Common myeloid progenitor, CD34-positive (primary cell): ENCODE measurements around the gene STPG4.

Experiments
- CTCF ChIA-PET: fragments of 350-600 bp; sonication (Branson Sonifier 250); formaldehyde crosslinking; loops from one replicate; lab custom pipeline; 2021; ENCODE audit warnings: antibody characterized with exemption; lab: Charles Lee
- POLR2A ChIA-PET: fragments of 350-600 bp; sonication (Branson Sonifier 250); formaldehyde crosslinking; loops from one replicate; lab custom pipeline; 2021; ENCODE audit warnings: antibody characterized with exemption; lab: Charles Lee
- DNase-seq, 3 donors: peaks; one replicate each; pipeline versions ENCODE4 v3.0.0 to v3.0.0-alpha.2; 2013
- H3K27ac ChIP-seq, 2 experiments: 1 replicate in 1 of 2; 2 replicates in 1 of 2; pipeline ENCODE4 v1.7.0; 2013; ENCODE audit warnings: inconsistent platforms in 2 of 2, low read length in 2 of 2, mild to moderate bottlenecking in 2 of 2, low read depth in 1 of 2, moderate library complexity in 1 of 2; ENCODE audit not compliant: severe bottlenecking in 2 of 2, insufficient read depth in 1 of 2, poor library complexity in 1 of 2
- H3K27me3 ChIP-seq, 5 experiments: replicated peaks in 2 of 5; 1 replicate in 3 of 5; 2 replicates in 2 of 5; pipeline versions ENCODE4 v1.6.1 to v1.7.0; 2013; ENCODE audit warnings: low read length in 4 of 5, mild to moderate bottlenecking in 2 of 5, moderate library complexity in 2 of 5, inconsistent platforms in 1 of 5; ENCODE audit not compliant: insufficient read depth in 5 of 5, control insufficient read depth in 4 of 5
- H3K36me3 ChIP-seq, 4 experiments: 1 replicate in 2 of 4; 2 replicates in 2 of 4; pipeline versions ENCODE4 v1.6.1 to v1.7.0; 2013; ENCODE audit warnings: low read length in 3 of 4, control low read depth in 1 of 4, mild to moderate bottlenecking in 1 of 4; ENCODE audit not compliant: control insufficient read depth in 4 of 4, insufficient read depth in 4 of 4
- H3K4me1 ChIP-seq, 4 experiments: 1 replicate in 3 of 4; 2 replicates in 1 of 4; pipeline versions ENCODE4 v1.6.1 to v1.7.1; 2013; ENCODE audit warnings: low read length in 3 of 4, mild to moderate bottlenecking in 3 of 4, control low read depth in 1 of 4, inconsistent platforms in 1 of 4, moderate library complexity in 1 of 4; ENCODE audit not compliant: control insufficient read depth in 4 of 4, insufficient read depth in 4 of 4; ENCODE audit errors: control extremely low read depth in 1 of 4
- H3K4me3 ChIP-seq, 7 experiments: 1 replicate in 4 of 7; 2 replicates in 3 of 7; pipeline versions ENCODE4 v1.5.1 to v1.7.0; 2013; ENCODE audit warnings: mild to moderate bottlenecking in 7 of 7, low read length in 6 of 7, moderate library complexity in 6 of 7, inconsistent platforms in 2 of 7, low read depth in 2 of 7, control low read depth in 1 of 7; ENCODE audit not compliant: insufficient read depth in 4 of 7, control insufficient read depth in 1 of 7; ENCODE audit errors: extremely low read depth in 1 of 7
- H3K9me3 ChIP-seq, 5 experiments: 1 replicate in 4 of 5; 2 replicates in 1 of 5; pipeline versions ENCODE4 v1.6.1 to v1.7.1; 2013; ENCODE audit warnings: low read length in 4 of 5, mild to moderate bottlenecking in 2 of 5, inconsistent platforms in 1 of 5, low read depth in 1 of 5, moderate library complexity in 1 of 5; ENCODE audit not compliant: control insufficient read depth in 4 of 5, insufficient read depth in 2 of 5; ENCODE audit errors: control extremely low read depth in 1 of 5
- WGBS: methylation state at CpG from one replicate; pipeline ENCODE4 v1.1.5; 2013; ENCODE audit not compliant: insufficient coverage; 5-methylcytosine and 5-hydroxymethylcytosine counted together

Gene STPG4

GRCh38 chr2:47056868-47057686 lies 98.0 kb downstream of the STPG4 start:
- H3K4me3 ChIP-seq, result peak overlapping the region in 2 of 7 experiments; percentile 21 to 22
- H3K9me3 ChIP-seq, result no peaks in the 10 kb centered on the region
- WGBS, result 67% methylated on average over 10 of the region's 15 CpGs
- peaks cover 11 to 57% (median 26%) of the 10 kb centered on the region in 4 experiments for H3K36me3 ChIP-seq
- ChIA-PET CTCF (interaction anchor here (0.6 to 2.5 kb wide), 4 partner anchors 11 to 52 kb away, joined by 3 to 11 read pairs (median 3); no protein-coding TSS in a partner anchor), POLR2A (no interaction called here)
- peaks cover 7 to 44% (median 36%) of the 10 kb centered on the region in 4 experiments for H3K4me1 ChIP-seq
- peak overlapping the region in 1 of 2 experiments; percentile 72 for H3K27ac ChIP-seq
- no peaks in the 10 kb centered on the region for H3K27me3 ChIP-seq
- DNase-seq, result peak; percentile 32 to 80 (median 74)

- no peaks in the 10 kb centered on the region for H3K27me3 ChIP-seq
- POLR2A ChIA-PET, result no interaction called here
- peaks cover 8 to 57% (median 29%) of the 10 kb centered on the region in 4 experiments for H3K36me3 ChIP-seq
- H3K4me3 ChIP-seq, result no peak overlapping the region
- H3K4me1 ChIP-seq, result peaks cover 7 to 44% (median 36%) of the 10 kb centered on the region in 4 experiments
- no peaks in the 10 kb centered on the region for H3K9me3 ChIP-seq
- DNase-seq, result no peak
- CTCF ChIA-PET, result interaction anchor here (0.7 kb wide), 1 partner anchor 16 kb away, joined by 3 read pairs; no protein-coding TSS in a partner anchor
- no peak overlapping the region for H3K27ac ChIP-seq
- WGBS, result 94% methylated on average over 5 of the region's 5 CpGs
Measured at GRCh38 chr2:47056374-47056773, 98.7 kb downstream of the STPG4 start.

GRCh38 chr2:47054868-47055267 lies 100.2 kb downstream of the STPG4 start:
- Histone ChIP-seq H3K4me3 (no peak overlapping the region), H3K36me3 (peaks cover 6 to 61% (median 30%) of the 10 kb centered on the region in 4 experiments), H3K4me1 (peaks cover 7 to 44% (median 36%) of the 10 kb centered on the region in 4 experiments), H3K27ac (no peak overlapping the region), H3K27me3 (no peaks in the 10 kb centered on the region), H3K9me3 (no peaks in the 10 kb centered on the region)
- DNase-seq, result no peak
- ChIA-PET POLR2A (no interaction called here), CTCF (no interaction called here)
- 100% methylated on average over 3 of the region's 4 CpGs for WGBS

GRCh38 chr2:47054036-47054555 lies 101.0 kb downstream of the STPG4 start:
- Histone ChIP-seq H3K36me3 (peaks cover 6 to 63% (median 35%) of the 10 kb centered on the region in 4 experiments), H3K4me3 (no peak overlapping the region), H3K27ac (no peak overlapping the region), H3K4me1 (peaks cover 7 to 38% (median 36%) of the 10 kb centered on the region in 4 experiments), H3K27me3 (no peaks in the 10 kb centered on the region), H3K9me3 (no peaks in the 10 kb centered on the region)
- ChIA-PET CTCF (no interaction called here), POLR2A (no interaction called here)
- no peak for DNase-seq
- 93% methylated on average over 6 of the region's 7 CpGs for WGBS

GRCh38 chr2:47052847-47053246 lies 102.3 kb downstream of the STPG4 start:
- Histone ChIP-seq H3K27me3 (no peaks in the 10 kb centered on the region), H3K36me3 (peaks cover 10 to 73% (median 41%) of the 10 kb centered on the region in 4 experiments), H3K27ac (no peak overlapping the region), H3K9me3 (no peaks in the 10 kb centered on the region), H3K4me3 (no peak overlapping the region), H3K4me1 (peaks cover 3 to 28% (median 25%) of the 10 kb centered on the region in 4 experiments)
- ChIA-PET POLR2A (no interaction called here), CTCF (interaction anchor here (1.5 kb wide), 1 partner anchor 14 kb away, joined by 4 read pairs; no protein-coding TSS in a partner anchor)
- no peak for DNase-seq
- 100% methylated on average over 3 of the region's 7 CpGs for WGBS

GRCh38 chr2:47051562-47051961 lies 103.5 kb downstream of the STPG4 start:
- DNase-seq, result no peak
- Histone ChIP-seq H3K9me3 (no peaks in the 10 kb centered on the region), H3K36me3 (peaks cover 13 to 86% (median 50%) of the 10 kb centered on the region in 4 experiments), H3K4me3 (no peak overlapping the region), H3K4me1 (peaks cover 0 to 15% (median 13%) of the 10 kb centered on the region in 4 experiments), H3K27ac (no peak overlapping the region), H3K27me3 (no peaks in the 10 kb centered on the region)
- ChIA-PET CTCF (no interaction called here), POLR2A (no interaction called here)
- WGBS, result 98% methylated on average over 10 of the region's 12 CpGs

- Histone ChIP-seq H3K4me1 (peaks cover 0 to 7% (median 5%) of the 10 kb centered on the region in 4 experiments), H3K27ac (no peak overlapping the region), H3K9me3 (no peaks in the 10 kb centered on the region), H3K4me3 (no peak overlapping the region), H3K27me3 (no peaks in the 10 kb centered on the region), H3K36me3 (peaks cover 16 to 90% (median 57%) of the 10 kb centered on the region in 4 experiments)
- 98% methylated on average over 3 of the region's 4 CpGs for WGBS
- DNase-seq, result no peak
- ChIA-PET POLR2A (no interaction called here), CTCF (interaction anchor here (1.4 to 1.7 kb wide), 2 partner anchors 10 to 273 kb away, joined by 3 to 5 read pairs; no protein-coding TSS in a partner anchor)
Measured at GRCh38 chr2:47050762-47051161, 104.3 kb downstream of the STPG4 start.
